HG02884 (cell line): ENCODE data around the gene TAMALIN.

Source experiments
- ATAC-seq: cut with Tn5 transposase; IDR thresholded peaks from one replicate; pipeline ENCODE4 v1.9.1; 2021; ENCODE audit warnings: mild to moderate bottlenecking, moderate library complexity; ENCODE audit not compliant: unreplicated experiment

TAMALIN gene

GRCh38 chr12:52035190-52035589 lies 28.4 kb downstream of the TAMALIN start:
- no peak for ATAC-seq

GRCh38 chr12:52035926-52036325 lies 29.2 kb downstream of the TAMALIN start:
- ATAC-seq: no peak

- no peak for ATAC-seq
These were observed 29.9 kb downstream of the TAMALIN start for GRCh38 chr12:52036587-52037171.

GRCh38 chr12:52037248-52037861 lies 30.6 kb downstream of the TAMALIN start:
- no peak for ATAC-seq

- no peak for ATAC-seq
These were observed 31.7 kb downstream of the TAMALIN start for GRCh38 chr12:52038447-52038846.

GRCh38 chr12:52041035-52041434 lies 34.3 kb downstream of the TAMALIN start:
- no peak for ATAC-seq

GRCh38 chr12:52041695-52042123 lies 35.0 kb downstream of the TAMALIN start:
- ATAC-seq: no peak

- ATAC-seq: no peak
These were observed 36.1 kb downstream of the TAMALIN start for GRCh38 chr12:52042706-52043385.

- ATAC-seq: no peak
These were observed 36.9 kb downstream of the TAMALIN start for GRCh38 chr12:52043386-52044212.

GRCh38 chr12:52044292-52044983 lies 37.7 kb downstream of the TAMALIN start:
- ATAC-seq: no peak

- ATAC-seq: no peak
These were observed 39.1 kb downstream of the TAMALIN start for GRCh38 chr12:52045794-52046199.

GRCh38 chr12:52046859-52047258 lies 40.1 kb downstream of the TAMALIN start:
- ATAC-seq: no peak

- no peak for ATAC-seq
These were observed 42.5 kb downstream of the TAMALIN start for GRCh38 chr12:52049286-52049685.

- ATAC-seq: no peak
These were observed 42.9 kb downstream of the TAMALIN start for GRCh38 chr12:52049688-52050087.

- no peak for ATAC-seq
These were observed 43.5 kb downstream of the TAMALIN start for GRCh38 chr12:52050116-52050757.

- ATAC-seq: peak; percentile 83
These were observed 44.2 kb downstream of the TAMALIN start, which contains the start of gene NR4A1 for GRCh38 chr12:52050758-52051541. NR4A1 (plus strand) TSS chr12:52051442; CDS start chr12:52054329, 2,887 bp downstream.

GRCh38 chr12:52052468-52053186 lies 45.9 kb downstream of the TAMALIN start:
- ATAC-seq: no peak

- no peak for ATAC-seq
These were observed 46.9 kb downstream of the TAMALIN start for GRCh38 chr12:52053536-52054209.
